ENCODE measurements around the gene CDC25A. TPM values are rescaled to one million over a fixed set of nuclear protein-coding genes. Genes with fewer than 3 reads are reported as not detected.

CDC25A gene
- total RNA-seq, 1 experiment from 2014 or later: 13.5 TPM

Other genes with a start within 250 kb of the CDC25A start
- 97.6 and 99.2 TPM in 2 replicates for gene MAP4, start 172.0 kb downstream of the CDC25A start, total RNA-seq (2014; rRNA removed; shearing (Covaris generic))
- gene CAMP, start 35.1 kb upstream of the CDC25A start, total RNA-seq (2014; rRNA removed; shearing (Covaris generic)): 0.20 TPM in 1 of 2 replicates, not detected in the other
- 2.9 and 3.0 TPM in 2 replicates for gene ZNF589, start 52.7 kb upstream of the CDC25A start, total RNA-seq (2014; rRNA removed; shearing (Covaris generic))
- 28.5 and 38.1 TPM in 2 replicates for gene NME6, start 113.0 kb upstream of the CDC25A start, total RNA-seq (2014; rRNA removed; shearing (Covaris generic))
- gene SPINK8, start 145.2 kb upstream of the CDC25A start, total RNA-seq (2014; rRNA removed; shearing (Covaris generic)): not detected in 2 replicates
- gene FBXW12, start 183.8 kb upstream of the CDC25A start, total RNA-seq (2014; rRNA removed; shearing (Covaris generic)): not detected in 2 replicates
- 4.7 and 14.2 TPM in 2 replicates for gene PLXNB1, start 241.7 kb upstream of the CDC25A start, total RNA-seq (2014; rRNA removed; shearing (Covaris generic))

All from RPMI7951 (cell line).